Measurements from ENCODE around the gene ZDHHC14.

Gene ZDHHC14

GRCh38 chr6:157533048-157533871 is 152.3 kb downstream of the ZDHHC14 start:
- no peak overlapping the region for H3K4me3 ChIP-seq (ENCODE audit: low read depth, low read length)
- no peak for TF ChIP-seq CTCF (IDR thresholded peaks at IDR 0.05; ENCODE audit: low read depth, low read length)
- DNase-seq (ENCODE audit: low read depth, low spot score): no peak
- in situ Hi-C loops (cut with HindIII; ENCODE audit: low sequenced_read_pairs): no loop called here

- no peak overlapping the region for H3K4me3 ChIP-seq (ENCODE audit: low read depth, low read length)
- TF ChIP-seq CTCF (IDR thresholded peaks at IDR 0.05; ENCODE audit: low read depth, low read length): no peak
- DNase-seq (ENCODE audit: low read depth, low spot score): no peak
- in situ Hi-C loops (cut with HindIII; ENCODE audit: low sequenced_read_pairs): no loop called here
Observed at GRCh38 chr6:157534134-157534871, 153.3 kb downstream of the ZDHHC14 start.

GRCh38 chr6:157534977-157535339 is 154.0 kb downstream of the ZDHHC14 start:
- no peak for DNase-seq (ENCODE audit: low read depth, low spot score)
- in situ Hi-C loops (cut with HindIII; ENCODE audit: low sequenced_read_pairs): no loop called here
- H3K4me3 ChIP-seq (ENCODE audit: low read depth, low read length): no peak overlapping the region

GRCh38 chr6:157535340-157536222 is 154.6 kb downstream of the ZDHHC14 start:
- no peak overlapping the region for H3K4me3 ChIP-seq (ENCODE audit: low read depth, low read length)
- in situ Hi-C loops (cut with HindIII; ENCODE audit: low sequenced_read_pairs): no loop called here
- DNase-seq (ENCODE audit: low read depth, low spot score): peak; percentile 83
- no peak for TF ChIP-seq CTCF (IDR thresholded peaks at IDR 0.05; ENCODE audit: low read depth, low read length)

More at GRCh38 chr6:157534977-157535339, 154.0 kb downstream of the ZDHHC14 start:
- no peak for TF ChIP-seq CTCF (IDR thresholded peaks at IDR 0.05; ENCODE audit: low read depth, low read length)

- TF ChIP-seq CTCF (IDR thresholded peaks at IDR 0.05; ENCODE audit: low read depth, low read length): no peak
- in situ Hi-C loops (cut with HindIII; ENCODE audit: low sequenced_read_pairs): no loop called here
- no peak overlapping the region for H3K4me3 ChIP-seq (ENCODE audit: low read depth, low read length)
Observed at GRCh38 chr6:157536223-157536545, 155.2 kb downstream of the ZDHHC14 start.

GRCh38 chr6:157537556-157537955 is 156.6 kb downstream of the ZDHHC14 start:
- H3K4me3 ChIP-seq (ENCODE audit: low read depth, low read length): no peak overlapping the region
- in situ Hi-C loops (cut with HindIII; ENCODE audit: low sequenced_read_pairs): no loop called here
- DNase-seq (ENCODE audit: low read depth, low spot score): no peak
- no peak for TF ChIP-seq CTCF (IDR thresholded peaks at IDR 0.05; ENCODE audit: low read depth, low read length)

More at GRCh38 chr6:157536223-157536545, 155.2 kb downstream of the ZDHHC14 start:
- no peak for DNase-seq (ENCODE audit: low read depth, low spot score)

Measured in astrocyte of the spinal cord (primary cell).